GM06990 (cell line): ENCODE results near the gene CYP2A7.
"Not testable (repeated sequence)": the region's sequence is repeated elsewhere in the genome, so short reads cannot be mapped to it uniquely, and the experiment has no call there.

Experiments
- DNase-seq: peaks from one replicate; pipeline ENCODE4 v3.0.0-alpha.2; 2011; ENCODE audit not compliant: insufficient read length; ENCODE audit errors: extremely low read depth
- H3K27me3 ChIP-seq: replicated peaks from 2 replicates; pipeline ENCODE4 v1.6.0; 2011; ENCODE audit warnings: low read length; ENCODE audit not compliant: control insufficient read depth, insufficient read depth
- H3K36me3 ChIP-seq: 2 replicates; pipeline ENCODE4 v1.5.1; 2011; ENCODE audit warnings: low read length; ENCODE audit not compliant: control insufficient read depth, insufficient read depth
- H3K4me3 ChIP-seq: replicated peaks from 2 replicates; pipeline ENCODE4 v1.5.1; 2011; ENCODE audit warnings: low read depth, mild to moderate bottlenecking, control low read depth, low read length
- TF ChIP-seq, protein P1 (sequence below): IDR thresholded peaks from 2 replicates; pipeline ENCODE4 v1.5.1; 2011; ENCODE audit warnings: low read length, control low read depth, mild to moderate bottlenecking, inconsistent platforms; ENCODE audit not compliant: insufficient read depth, poor library complexity, severe bottlenecking

Gene CYP2A7

DNA sequence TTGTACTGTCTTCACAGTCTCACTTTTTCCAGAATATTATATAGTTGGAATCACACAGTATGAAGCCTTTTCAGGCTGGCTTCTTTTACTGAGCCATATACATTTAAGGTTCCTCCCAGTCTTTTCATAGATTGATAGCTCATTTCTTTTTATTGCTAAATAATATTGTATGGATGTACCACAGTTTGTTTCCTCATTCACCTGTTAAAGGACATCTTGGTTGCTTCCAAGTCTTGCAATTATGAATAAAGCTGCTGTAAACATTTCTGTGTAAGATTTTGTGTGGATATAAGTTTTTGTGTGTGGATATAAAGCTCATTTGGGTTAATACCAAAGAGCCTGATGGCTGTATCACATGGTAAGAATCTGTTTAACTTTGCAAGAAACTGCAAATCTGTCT, 24.5 kb upstream of the CYP2A7 start:
- no peak for DNase-seq
- Histone ChIP-seq H3K4me3 (no peak overlapping the region), H3K27me3 (no peaks in the 10 kb centered on the region; the same call in 1 of the 2 replicates), H3K36me3 (no peaks in the 10 kb centered on the region)
- TF ChIP-seq, protein P1, sequence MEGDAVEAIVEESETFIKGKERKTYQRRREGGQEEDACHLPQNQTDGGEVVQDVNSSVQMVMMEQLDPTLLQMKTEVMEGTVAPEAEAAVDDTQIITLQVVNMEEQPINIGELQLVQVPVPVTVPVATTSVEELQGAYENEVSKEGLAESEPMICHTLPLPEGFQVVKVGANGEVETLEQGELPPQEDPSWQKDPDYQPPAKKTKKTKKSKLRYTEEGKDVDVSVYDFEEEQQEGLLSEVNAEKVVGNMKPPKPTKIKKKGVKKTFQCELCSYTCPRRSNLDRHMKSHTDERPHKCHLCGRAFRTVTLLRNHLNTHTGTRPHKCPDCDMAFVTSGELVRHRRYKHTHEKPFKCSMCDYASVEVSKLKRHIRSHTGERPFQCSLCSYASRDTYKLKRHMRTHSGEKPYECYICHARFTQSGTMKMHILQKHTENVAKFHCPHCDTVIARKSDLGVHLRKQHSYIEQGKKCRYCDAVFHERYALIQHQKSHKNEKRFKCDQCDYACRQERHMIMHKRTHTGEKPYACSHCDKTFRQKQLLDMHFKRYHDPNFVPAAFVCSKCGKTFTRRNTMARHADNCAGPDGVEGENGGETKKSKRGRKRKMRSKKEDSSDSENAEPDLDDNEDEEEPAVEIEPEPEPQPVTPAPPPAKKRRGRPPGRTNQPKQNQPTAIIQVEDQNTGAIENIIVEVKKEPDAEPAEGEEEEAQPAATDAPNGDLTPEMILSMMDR: no peak

DNA sequence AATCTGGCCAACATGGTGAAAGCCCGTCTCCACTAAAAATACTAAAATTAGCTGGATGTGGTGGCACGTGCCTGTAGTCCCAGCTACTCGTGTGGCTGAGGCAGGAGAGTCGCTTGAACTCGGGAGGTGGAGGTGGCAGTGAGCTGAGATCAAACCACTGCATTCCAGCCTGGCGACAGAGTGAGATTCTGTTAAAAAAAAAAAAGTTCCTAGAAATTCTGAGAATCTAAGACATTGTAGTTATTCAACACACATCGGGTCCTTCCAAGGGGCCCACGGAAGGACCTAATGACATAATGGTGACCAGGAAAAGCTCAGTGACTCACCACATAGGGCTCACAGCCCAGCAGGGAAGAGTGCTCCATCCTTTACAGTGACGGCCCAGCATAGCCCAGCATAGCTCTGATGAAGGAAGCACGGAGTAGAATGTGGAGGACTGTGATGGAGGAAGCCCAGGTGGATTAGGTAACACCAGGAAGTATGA, 22.7 kb upstream of the CYP2A7 start:
- DNase-seq, H3K4me3 ChIP-seq, H3K36me3 ChIP-seq, H3K27me3 ChIP-seq: not testable (repeated sequence)

DNA sequence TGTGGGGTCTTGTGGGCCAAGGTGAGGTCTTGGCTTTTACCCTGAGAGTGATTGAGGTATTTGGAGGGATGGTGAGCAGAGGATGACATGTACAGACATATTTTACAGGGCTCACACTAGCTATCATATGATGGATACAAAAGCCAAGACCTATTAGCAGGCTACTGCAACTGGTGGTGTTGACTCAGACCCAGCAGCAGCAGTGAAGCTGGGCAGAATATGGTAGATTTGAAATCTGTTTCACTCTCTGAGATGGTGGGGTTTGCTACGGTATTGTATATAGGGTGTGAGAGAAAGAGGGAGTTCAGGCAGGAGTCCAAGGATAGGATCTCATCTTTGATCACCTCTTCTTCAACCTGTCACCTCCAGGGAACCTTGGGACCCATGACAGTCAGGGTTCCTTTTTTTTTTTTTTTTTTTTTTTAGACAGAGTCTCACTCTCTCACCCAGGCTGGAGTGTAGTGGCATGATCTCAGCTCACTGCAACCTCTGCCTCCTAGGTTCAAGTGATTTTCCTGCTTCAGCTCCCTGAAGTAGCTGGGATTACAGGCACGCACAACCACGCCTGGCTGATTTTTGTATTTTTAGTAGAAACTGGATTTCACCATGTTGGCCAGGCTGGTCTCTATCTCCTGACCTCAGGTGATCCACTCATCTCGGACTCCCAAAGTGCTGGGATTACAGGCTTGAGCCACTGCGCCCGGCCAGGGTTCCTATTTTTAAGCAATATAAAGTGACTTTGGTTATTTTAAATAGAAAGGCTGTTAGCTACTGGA, 20.1 kb upstream of the CYP2A7 start:
- not testable (repeated sequence) for H3K4me3 ChIP-seq, H3K36me3 ChIP-seq, DNase-seq, H3K27me3 ChIP-seq

DNA sequence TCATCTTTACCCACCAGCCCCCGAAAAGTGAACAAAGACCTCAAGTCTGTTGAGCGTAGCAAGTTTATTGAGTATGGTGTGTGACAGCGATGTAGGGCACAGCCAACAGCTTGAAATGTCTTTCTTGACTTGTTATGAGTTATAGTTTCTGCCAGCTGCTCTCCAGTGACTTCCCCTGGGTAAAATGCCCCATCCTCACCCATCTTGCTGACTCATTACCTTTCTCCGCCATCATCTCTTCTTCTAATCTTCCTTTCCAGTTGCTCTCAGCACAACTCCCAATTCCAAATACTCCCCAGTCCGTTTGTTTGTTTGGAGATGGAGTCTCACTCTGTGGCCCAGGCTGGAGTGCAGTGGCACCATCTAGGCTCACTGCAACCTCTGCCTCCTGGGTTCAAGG, 18.5 kb upstream of the CYP2A7 start:
- not testable (repeated sequence) for H3K4me3 ChIP-seq, H3K27me3 ChIP-seq, H3K36me3 ChIP-seq, DNase-seq

DNA sequence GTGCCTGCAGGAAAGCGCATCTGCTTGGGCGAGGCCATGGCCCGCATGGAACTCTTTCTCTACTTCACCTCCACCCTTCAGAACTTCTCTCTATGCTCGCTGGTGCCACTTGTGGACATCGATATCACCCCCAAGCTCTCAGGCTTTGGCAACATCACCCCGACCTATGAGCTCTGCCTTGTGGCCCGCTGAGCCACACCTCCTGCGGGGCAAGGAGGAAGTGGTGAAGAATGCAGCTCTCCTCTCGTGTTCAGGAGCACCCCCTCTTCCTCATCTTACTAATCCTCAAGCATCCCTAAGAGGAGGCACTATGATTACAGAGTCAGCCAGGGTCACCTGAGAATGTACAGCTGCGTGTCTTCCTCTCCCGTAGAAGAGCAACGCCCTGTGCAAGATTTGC, 17.9 kb upstream of the CYP2A7 start:
- H3K36me3 ChIP-seq, DNase-seq, H3K4me3 ChIP-seq, H3K27me3 ChIP-seq: not testable (repeated sequence)

DNA sequence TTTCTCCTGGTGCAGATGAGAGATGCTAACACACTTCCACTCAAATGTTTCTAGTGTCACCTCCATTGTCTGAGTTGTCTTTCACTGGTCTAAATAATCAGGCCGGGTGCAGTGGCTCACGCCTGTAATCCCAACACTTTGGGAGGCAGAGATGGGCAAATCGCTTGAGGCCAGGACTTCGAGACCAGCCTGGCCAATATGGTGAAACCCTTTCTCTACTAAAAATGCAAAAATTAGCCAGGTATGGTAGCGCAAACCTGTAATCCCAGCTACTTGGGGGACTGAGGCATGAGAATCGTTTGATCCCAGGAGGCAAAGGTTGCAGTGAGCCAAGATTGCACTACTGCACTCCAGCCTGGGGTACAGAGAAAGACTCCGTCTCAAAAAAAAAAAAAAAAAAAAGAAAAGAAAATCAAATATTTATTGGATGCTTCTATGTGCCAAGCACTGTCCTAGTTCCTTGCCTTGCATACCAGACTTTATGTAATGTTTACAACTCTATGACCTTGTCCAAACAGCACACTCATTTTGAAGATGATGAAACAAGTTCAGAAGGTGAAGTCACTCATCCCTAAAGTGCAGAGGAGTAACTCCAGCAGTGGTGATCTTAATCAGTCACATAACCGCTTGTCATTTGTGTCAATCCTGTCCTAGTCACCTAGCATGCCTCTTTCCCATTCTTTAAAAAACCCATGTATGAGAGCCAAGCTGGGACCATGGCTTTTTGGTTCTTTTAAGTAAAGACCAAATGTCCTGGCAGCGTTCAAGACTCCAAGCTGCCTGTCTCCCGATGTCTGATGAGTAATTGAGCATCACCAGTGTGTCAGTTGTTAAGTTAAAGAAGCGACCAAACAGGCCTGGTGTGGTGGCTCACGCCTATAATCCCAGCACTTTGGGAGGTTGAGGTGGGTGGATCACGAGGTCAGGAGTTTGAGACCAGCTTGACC, 15.1 kb upstream of the CYP2A7 start:
- DNase-seq, H3K36me3 ChIP-seq, H3K4me3 ChIP-seq, H3K27me3 ChIP-seq: not testable (repeated sequence)

DNA sequence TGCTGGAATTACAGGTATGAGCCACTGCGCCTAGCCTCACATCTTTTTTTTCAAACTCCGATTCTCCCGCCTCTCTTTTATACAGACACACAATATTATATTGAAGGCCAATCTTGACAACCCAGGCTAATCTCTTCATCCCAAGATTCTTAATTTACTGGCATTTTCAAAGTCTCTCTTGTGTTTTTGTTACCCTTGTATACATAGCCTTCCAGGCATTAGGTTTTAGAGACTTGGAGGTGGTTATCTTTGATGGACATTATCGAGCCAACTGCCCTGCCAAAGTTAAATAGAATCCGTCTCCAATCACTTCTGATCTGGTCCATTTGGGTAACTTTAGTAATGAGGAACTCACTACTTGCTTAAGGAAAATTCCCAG, 14.4 kb upstream of the CYP2A7 start:
- Histone ChIP-seq H3K36me3 (no peaks in the 10 kb centered on the region), H3K27me3 (no peaks in the 10 kb centered on the region), H3K4me3 (no peak overlapping the region)
- TF ChIP-seq, protein P1: no peak
- no peak for DNase-seq

DNA sequence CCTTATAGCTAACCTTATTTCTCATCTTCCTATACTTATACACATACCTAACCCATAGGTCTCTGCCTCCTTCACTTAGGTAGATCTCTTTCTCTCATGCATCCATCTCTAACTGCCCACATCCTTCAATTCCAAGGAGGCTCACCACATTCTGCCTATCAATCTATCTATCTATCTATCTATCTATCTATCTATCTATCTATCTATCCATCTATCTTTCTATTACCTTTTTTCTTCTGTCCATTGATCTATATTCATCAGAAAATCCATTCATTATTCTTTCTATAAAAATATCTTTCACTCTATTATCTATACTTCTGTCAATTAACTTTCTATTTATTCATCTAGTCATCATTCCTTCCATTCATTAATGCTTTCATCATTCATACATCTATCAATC, 11.1 kb upstream of the CYP2A7 start:
- no peak for DNase-seq
- Histone ChIP-seq H3K36me3 (no peaks in the 10 kb centered on the region), H3K27me3 (no peaks in the 10 kb centered on the region), H3K4me3 (no peak overlapping the region)
- TF ChIP-seq, protein P1: no peak
